H1 (cell line): Measurements from ENCODE around the gene WASHC4. TPM values are rescaled to one million over a fixed set of nuclear protein-coding genes. Genes with fewer than 3 reads are reported as not detected.

Source experiments
- CTCF ChIA-PET: fragments of 300-600 bp; sonication (Branson Sonifier 250); formaldehyde crosslinking; loops from one replicate; lab custom pipeline; 2021; ENCODE audit not compliant: partially characterized antibody; lab: Charles Lee
- POLR2A ChIA-PET: fragments of 300-600 bp; sonication (Branson Sonifier 250); formaldehyde crosslinking; loops from one replicate; lab custom pipeline; 2021; ENCODE audit warnings: inconsistent platforms; ENCODE audit not compliant: partially characterized antibody; lab: Charles Lee
- DNase-seq, 2 experiments: peaks; one replicate each; pipeline versions ENCODE4 v3.0.0 to v3.0.0-alpha.2; 2010 to 2022; ENCODE audit warnings: low spot score in 2 of 2, low read depth in 1 of 2, mixed read lengths in 1 of 2
- FAIRE-seq: peaks from 2 replicates; lab custom pipeline; 2011; peaks lifted over from hg19 to GRCh38; lab: Jason Lieb, UNC
- H2AFZ ChIP-seq: 2 replicates; pipeline ENCODE4 v1.8.1; 2012; ENCODE audit warnings: low read length, inconsistent platforms
- H2AK5ac ChIP-seq: 2 replicates; pipeline ENCODE4 v1.6.1; 2013; ENCODE audit warnings: low read depth, low read length
- H2BK120ac ChIP-seq: replicated peaks from 2 replicates; pipeline ENCODE3; 2013; ENCODE audit warnings: low read depth, low read length, inconsistent platforms
- H2BK12ac ChIP-seq: 2 replicates; pipeline ENCODE4 v1.6.1; 2013; ENCODE audit warnings: low read depth, low read length
- H2BK15ac ChIP-seq: 2 replicates; pipeline ENCODE4 v1.6.1; 2013; ENCODE audit warnings: low read length
- H2BK20ac ChIP-seq: 2 replicates; pipeline ENCODE4 v1.6.1; 2013; ENCODE audit warnings: low read length
- H2BK5ac ChIP-seq: 2 replicates; pipeline ENCODE4 v1.6.1; 2013; ENCODE audit warnings: low read depth, low read length
- H3K14ac ChIP-seq: 2 replicates; pipeline ENCODE4 v1.6.1; 2013; ENCODE audit warnings: inconsistent platforms; ENCODE audit not compliant: insufficient read length
- H3K18ac ChIP-seq: 2 replicates; pipeline ENCODE4 v1.6.1; 2013; ENCODE audit warnings: low read length; ENCODE audit errors: extremely low read depth
- H3K23ac ChIP-seq: 2 replicates; pipeline ENCODE4 v1.6.1; 2013; ENCODE audit warnings: inconsistent platforms; ENCODE audit not compliant: insufficient read length
- H3K23me2 ChIP-seq: 2 replicates; pipeline ENCODE4 v1.6.1; 2013; ENCODE audit warnings: low read depth, low read length
- H3K27ac ChIP-seq: 2 replicates; pipeline ENCODE4 v1.6.1; 2011; ENCODE audit warnings: low read depth, low read length, inconsistent platforms
- H3K27me3 ChIP-seq, 4 experiments: replicated peaks in 1 of 4; 1 replicate in 1 of 4; 2 replicates in 3 of 4; pipeline versions ENCODE4 v1.6.1 to v1.8.1; 2011 to 2013; ENCODE audit warnings: low read length in 3 of 4, mild to moderate bottlenecking in 3 of 4, inconsistent platforms in 2 of 4, mixed read lengths in 2 of 4, moderate library complexity in 1 of 4; ENCODE audit not compliant: control insufficient read depth in 3 of 4, insufficient read depth in 3 of 4; ENCODE audit errors: extremely low read depth in 1 of 4
- H3K36me3 ChIP-seq, 4 experiments: 2 replicates each; pipeline versions ENCODE4 v1.6.1 to v1.8.1; 2011 to 2013; ENCODE audit warnings: mild to moderate bottlenecking in 4 of 4, low read length in 3 of 4, moderate library complexity in 2 of 4, control low read depth in 1 of 4, inconsistent platforms in 1 of 4; ENCODE audit not compliant: insufficient read depth in 4 of 4, control insufficient read depth in 2 of 4
- H3K4ac ChIP-seq: replicated peaks from 2 replicates; pipeline ENCODE3; 2013; ENCODE audit warnings: low read length, low read depth, mixed read lengths, inconsistent platforms; ENCODE audit not compliant: insufficient read length
- H3K4me1 ChIP-seq, 4 experiments: replicated peaks in 1 of 4; 1 replicate in 1 of 4; 2 replicates in 3 of 4; pipeline versions ENCODE4 v1.6.1 to v1.8.1; 2011 to 2013; ENCODE audit warnings: low read length in 3 of 4, inconsistent platforms in 2 of 4, mixed read lengths in 1 of 4; ENCODE audit not compliant: insufficient read depth in 4 of 4, control insufficient read depth in 3 of 4
- H3K4me2 ChIP-seq, 2 experiments: 2 replicates each; pipeline versions ENCODE4 v1.6.1 to v1.8.1; 2011 to 2013; ENCODE audit warnings: low read depth in 2 of 2, low read length in 2 of 2, control low read depth in 1 of 2, inconsistent platforms in 1 of 2, mild to moderate bottlenecking in 1 of 2; ENCODE audit not compliant: insufficient read depth in 1 of 2
- H3K4me3 ChIP-seq, 4 experiments: fragments of 200-600, 300-600 bp in 1 of 4; sonication (generic), shearing (Covaris generic), sonication (Bioruptor Twin) in 1 of 4; 2 replicates each; pipeline versions ENCODE4 v1.5.1 to v1.8.1; 2011 to 2016; ENCODE audit warnings: low read length in 4 of 4, low read depth in 3 of 4, control low read depth in 2 of 4, inconsistent platforms in 2 of 4, mild to moderate bottlenecking in 2 of 4, mixed read lengths in 1 of 4, moderate library complexity in 1 of 4; ENCODE audit not compliant: insufficient read depth in 2 of 4; ENCODE audit errors: extremely low read depth in 1 of 4
- H3K56ac ChIP-seq: replicated peaks from 2 replicates; pipeline ENCODE3; 2013; ENCODE audit warnings: low read depth, mild to moderate bottlenecking, mixed read lengths, low read length, inconsistent platforms; ENCODE audit not compliant: insufficient read length
- H3K79me1 ChIP-seq: 2 replicates; pipeline ENCODE4 v1.6.1; 2013; ENCODE audit warnings: low read depth, low read length, control low read depth
- H3K79me2 ChIP-seq, 2 experiments: 2 replicates each; pipeline versions ENCODE4 v1.6.1 to v1.8.1; 2012 to 2013; ENCODE audit warnings: low read length in 2 of 2, mild to moderate bottlenecking in 2 of 2, inconsistent platforms in 1 of 2; ENCODE audit not compliant: insufficient read depth in 2 of 2, control insufficient read depth in 1 of 2
- H3K9ac ChIP-seq, 4 experiments: replicated peaks in 1 of 4; 1 replicate in 1 of 4; 2 replicates in 3 of 4; pipeline versions ENCODE4 v1.6.1 to v1.8.1; 2011 to 2013; ENCODE audit warnings: low read depth in 3 of 4, low read length in 3 of 4, control low read depth in 2 of 4, mild to moderate bottlenecking in 2 of 4, moderate library complexity in 2 of 4, inconsistent platforms in 1 of 4; ENCODE audit errors: extremely low read depth in 1 of 4
- H3K9me3 ChIP-seq, 2 experiments: 2 replicates each; pipeline versions ENCODE4 v1.6.1 to v1.8.1; 2012 to 2013; ENCODE audit warnings: mild to moderate bottlenecking in 2 of 2, moderate library complexity in 2 of 2, control low read depth in 1 of 2, inconsistent platforms in 1 of 2, low read depth in 1 of 2, low read length in 1 of 2, mixed read lengths in 1 of 2; ENCODE audit not compliant: insufficient read depth in 2 of 2
- H4K20me1 ChIP-seq, 2 experiments: replicated peaks in 1 of 2; 2 replicates each; pipeline versions ENCODE3 to v1.8.1; 2011 to 2013; ENCODE audit warnings: inconsistent platforms in 2 of 2, low read length in 2 of 2, mild to moderate bottlenecking in 1 of 2; ENCODE audit not compliant: insufficient read depth in 2 of 2, control insufficient read depth in 1 of 2
- H4K5ac ChIP-seq: 2 replicates; pipeline ENCODE4 v1.6.1; 2013; ENCODE audit warnings: low read length, low read depth, mixed read lengths, inconsistent platforms; ENCODE audit not compliant: insufficient read length
- H4K8ac ChIP-seq: 2 replicates; pipeline ENCODE4 v1.8.0; 2013; ENCODE audit warnings: mild to moderate bottlenecking, moderate library complexity, low read length, inconsistent platforms; ENCODE audit not compliant: insufficient read depth; ENCODE audit errors: extremely low read depth
- H4K91ac ChIP-seq: replicated peaks from 2 replicates; pipeline ENCODE3; 2013; ENCODE audit warnings: low read length, mixed read lengths, inconsistent platforms; ENCODE audit not compliant: insufficient read length
- CBX8 ChIP-seq: fragments of 300-800, 300-1000 bp; sonication (generic); IDR thresholded peaks from 2 replicates; pipeline ENCODE4 v1.7.1; 2016; ENCODE audit warnings: low read depth, low read length, borderline replicate concordance
- CEBPB ChIP-seq: IDR thresholded peaks from 2 replicates; pipeline ENCODE4 v1.6.1; 2012; ENCODE audit warnings: low read depth, low read length
- CHD2 ChIP-seq: IDR thresholded peaks from 2 replicates; pipeline ENCODE4 v1.6.1; 2012; ENCODE audit warnings: low read length, improper control_type of control experiment
- WGBS, 2 experiments: shearing (Covaris generic) in 1 of 2; methylation state at CpG; one replicate each; pipeline versions ENCODE4 v1.1.6 to v1.1.7; 2013 to 2015; ENCODE audit warnings: low lambda C conversion rate in 2 of 2, mixed read lengths in 2 of 2, inconsistent platforms in 1 of 2, low coverage in 1 of 2, missing lambda C conversion rate in 1 of 2; ENCODE audit not compliant: insufficient replicate concordance in 2 of 2, insufficient coverage in 1 of 2, insufficient read length in 1 of 2; ENCODE audit errors: extremely low coverage in 1 of 2, missing lambda C conversion rate in 1 of 2; 5-methylcytosine and 5-hydroxymethylcytosine counted together
- polyA plus RNA-seq, 7 experiments: library from polyadenylated mRNA; depleted of rRNA in 3 of 7; stranded (reverse) in 5 of 7; unstranded in 2 of 7; fragments of >200 nt in 5 of 7; fragments of 200-250 nt in 2 of 7; gene quantifications; 1 replicate in 5 of 7; 2 replicates in 1 of 7; 4 replicates in 1 of 7; pipeline versions ENCODE4 v1.2.1 to v1.2.3, GENCODE V29; 2011 to 2013; ENCODE audit warnings: missing spikeins in 2 of 7, mixed read lengths in 2 of 7
- total RNA-seq: library from RNA; stranded (reverse); fragmentation: NEBNext Ultra II Directional; extraction: Animal tissue kit (Norgen Biotek cat#: 25700); gene quantifications from 2 replicates; pipeline ENCODE4 v1.2.1, GENCODE V29; 2021

The WASHC4 gene
- total and polyA plus RNA-seq, 2 of the 8 experiments (the other 6 are each of a cell fraction or from before 2014, with no cell fraction given) = 13.0 to 38.5 TPM

GRCh38 chr12:105078712-105079570, 28.6 kb upstream of the WASHC4 start:
- POLR2A ChIA-PET = interaction anchor here (0.6 to 1.7 kb wide), 4 partner anchors 9 to 1150 kb away, joined by 3 to 7 read pairs (median 5); partner anchors contain the start of gene WASHC4
- no peak overlapping the region for H3K56ac ChIP-seq
- H2BK15ac ChIP-seq = no peak overlapping the region
- H2AFZ ChIP-seq = no peak overlapping the region
- peaks cover 4% of the 10 kb centered on the region for H3K23me2 ChIP-seq
- H4K5ac ChIP-seq = no peak overlapping the region
- no peak overlapping the region for H4K8ac ChIP-seq
- peaks cover 0 to 4% (median 2%) of the 10 kb centered on the region in 4 experiments; a peak in 3 of 7 replicates for H3K27me3 ChIP-seq
- H2BK20ac ChIP-seq = no peak overlapping the region
- no peak overlapping the region for H3K14ac ChIP-seq
- H4K91ac ChIP-seq = no peak overlapping the region
- no peaks in the 10 kb centered on the region for H3K36me3 ChIP-seq
- no peak overlapping the region; the same call in 1 of the 2 replicates for H2AK5ac ChIP-seq
- TF ChIP-seq CBX8 = no peak
- TF ChIP-seq CEBPB = peak; percentile 85
- no peak for TF ChIP-seq CHD2
- H3K4me3 ChIP-seq = no peak overlapping the region
- no peaks in the 10 kb centered on the region for H3K79me1 ChIP-seq
- no peak overlapping the region for H3K4me2 ChIP-seq
- H4K20me1 ChIP-seq = no peaks in the 10 kb centered on the region
- H3K4me1 ChIP-seq = peaks cover 4 to 8% (median 5%) of the 10 kb centered on the region in 4 experiments; a peak in 6 of 7 replicates
- no peak overlapping the region for H2BK5ac ChIP-seq
- H3K79me2 ChIP-seq = no peaks in the 10 kb centered on the region
- 87% methylated on average over 11 of the region's 11 CpGs; no CpG with 5 or more reads in 1 of the 2 experiments for WGBS, 2 experiments
- no peak overlapping the region for H3K23ac ChIP-seq
- H3K9me3 ChIP-seq = no peaks in the 10 kb centered on the region
- FAIRE-seq (no peak), DNase-seq (no peak)
- H2BK120ac ChIP-seq = no peak overlapping the region
- H3K27ac ChIP-seq = no peak overlapping the region
- no peak overlapping the region for H3K18ac ChIP-seq
- H3K9ac ChIP-seq = no peak overlapping the region
- H3K4ac ChIP-seq = no peak overlapping the region
- H2BK12ac ChIP-seq = no peak overlapping the region
- CTCF ChIA-PET = interaction anchor here (1.0 to 1.5 kb wide), 5 partner anchors 9 to 289 kb away, joined by 3 to 5 read pairs (median 4); partner anchors contain the start of gene WASHC4
